ENCODE results near the gene RTEL1. TPM values are rescaled to one million over a fixed set of nuclear protein-coding genes. Genes with fewer than 3 reads are reported as not detected.

Gene RTEL1, protein sequence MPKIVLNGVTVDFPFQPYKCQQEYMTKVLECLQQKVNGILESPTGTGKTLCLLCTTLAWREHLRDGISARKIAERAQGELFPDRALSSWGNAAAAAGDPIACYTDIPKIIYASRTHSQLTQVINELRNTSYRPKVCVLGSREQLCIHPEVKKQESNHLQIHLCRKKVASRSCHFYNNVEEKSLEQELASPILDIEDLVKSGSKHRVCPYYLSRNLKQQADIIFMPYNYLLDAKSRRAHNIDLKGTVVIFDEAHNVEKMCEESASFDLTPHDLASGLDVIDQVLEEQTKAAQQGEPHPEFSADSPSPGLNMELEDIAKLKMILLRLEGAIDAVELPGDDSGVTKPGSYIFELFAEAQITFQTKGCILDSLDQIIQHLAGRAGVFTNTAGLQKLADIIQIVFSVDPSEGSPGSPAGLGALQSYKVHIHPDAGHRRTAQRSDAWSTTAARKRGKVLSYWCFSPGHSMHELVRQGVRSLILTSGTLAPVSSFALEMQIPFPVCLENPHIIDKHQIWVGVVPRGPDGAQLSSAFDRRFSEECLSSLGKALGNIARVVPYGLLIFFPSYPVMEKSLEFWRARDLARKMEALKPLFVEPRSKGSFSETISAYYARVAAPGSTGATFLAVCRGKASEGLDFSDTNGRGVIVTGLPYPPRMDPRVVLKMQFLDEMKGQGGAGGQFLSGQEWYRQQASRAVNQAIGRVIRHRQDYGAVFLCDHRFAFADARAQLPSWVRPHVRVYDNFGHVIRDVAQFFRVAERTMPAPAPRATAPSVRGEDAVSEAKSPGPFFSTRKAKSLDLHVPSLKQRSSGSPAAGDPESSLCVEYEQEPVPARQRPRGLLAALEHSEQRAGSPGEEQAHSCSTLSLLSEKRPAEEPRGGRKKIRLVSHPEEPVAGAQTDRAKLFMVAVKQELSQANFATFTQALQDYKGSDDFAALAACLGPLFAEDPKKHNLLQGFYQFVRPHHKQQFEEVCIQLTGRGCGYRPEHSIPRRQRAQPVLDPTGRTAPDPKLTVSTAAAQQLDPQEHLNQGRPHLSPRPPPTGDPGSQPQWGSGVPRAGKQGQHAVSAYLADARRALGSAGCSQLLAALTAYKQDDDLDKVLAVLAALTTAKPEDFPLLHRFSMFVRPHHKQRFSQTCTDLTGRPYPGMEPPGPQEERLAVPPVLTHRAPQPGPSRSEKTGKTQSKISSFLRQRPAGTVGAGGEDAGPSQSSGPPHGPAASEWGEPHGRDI (N-terminal part only)
- total RNA-seq (2021; ENCODE audit: unreplicated experiment) (26.1 TPM), Bru-seq, nascent RNA (percentile 54 among the genes with signal in this experiment), BruChase-seq, experiment 1, labeled RNA remaining after a 2-hour chase (percentile 65 among the genes with signal in this experiment), BruChase-seq, experiment 2, labeled RNA remaining after a 6-hour chase (percentile 68 among the genes with signal in this experiment)
- 13.1 TPM for polyA plus RNA-seq (2012; ENCODE audit: insufficient read length)
- long read RNA-seq, full-length matches to known transcripts: 2 of 16 reads
- long read RNA-seq, partial matches to known transcripts: 9 of 16 reads
- long read RNA-seq, other reads (novel, unspliced or antisense): 5 of 16 reads

- Histone ChIP-seq H3K4me1 (ENCODE audit: control insufficient read depth, insufficient read depth, low read length) (peaks cover 9% of the 10 kb centered on the region), H3K27ac (ENCODE audit: low read length) (peak within 1 kb of the TSS; percentile 90), H3K4me3 (ENCODE audit: low read depth in 2 of 2, low read length in 2 of 2) (peak within 1 kb of the TSS; percentile 92 to 95), H3K9me3 (ENCODE audit: control insufficient read depth, insufficient read depth, low read depth, low read length) (no peaks in the 10 kb centered on the region), H3K36me3 (ENCODE audit: control insufficient read depth, insufficient read depth, low read length) (peaks cover 3% of the 10 kb centered on the region; the same call in 1 of the 2 replicates), H3K27me3 (ENCODE audit: control insufficient read depth, insufficient read depth, low read length) (no peaks in the 10 kb centered on the region)
- BruUV-seq (replicated peaks): no TSS peak
- POLR2A ChIA-PET: interaction anchor here (0.6 kb wide), 1 partner anchor 17 kb away, joined by 3 read pairs; no protein-coding TSS in a partner anchor
- peak; percentile 71 for DNase-seq (ENCODE audit: low read depth, low spot score)
- TF ChIP-seq SIN3A (IDR thresholded peaks at IDR 0.05; ENCODE audit: borderline replicate concordance, insufficient read depth, low read depth, low read length): peak; percentile 80; the same call in 1 of the 2 replicates
- TF ChIP-seq CTCF (IDR thresholded peaks at IDR 0.05): no peak
- TF ChIP-seq, protein P1, sequence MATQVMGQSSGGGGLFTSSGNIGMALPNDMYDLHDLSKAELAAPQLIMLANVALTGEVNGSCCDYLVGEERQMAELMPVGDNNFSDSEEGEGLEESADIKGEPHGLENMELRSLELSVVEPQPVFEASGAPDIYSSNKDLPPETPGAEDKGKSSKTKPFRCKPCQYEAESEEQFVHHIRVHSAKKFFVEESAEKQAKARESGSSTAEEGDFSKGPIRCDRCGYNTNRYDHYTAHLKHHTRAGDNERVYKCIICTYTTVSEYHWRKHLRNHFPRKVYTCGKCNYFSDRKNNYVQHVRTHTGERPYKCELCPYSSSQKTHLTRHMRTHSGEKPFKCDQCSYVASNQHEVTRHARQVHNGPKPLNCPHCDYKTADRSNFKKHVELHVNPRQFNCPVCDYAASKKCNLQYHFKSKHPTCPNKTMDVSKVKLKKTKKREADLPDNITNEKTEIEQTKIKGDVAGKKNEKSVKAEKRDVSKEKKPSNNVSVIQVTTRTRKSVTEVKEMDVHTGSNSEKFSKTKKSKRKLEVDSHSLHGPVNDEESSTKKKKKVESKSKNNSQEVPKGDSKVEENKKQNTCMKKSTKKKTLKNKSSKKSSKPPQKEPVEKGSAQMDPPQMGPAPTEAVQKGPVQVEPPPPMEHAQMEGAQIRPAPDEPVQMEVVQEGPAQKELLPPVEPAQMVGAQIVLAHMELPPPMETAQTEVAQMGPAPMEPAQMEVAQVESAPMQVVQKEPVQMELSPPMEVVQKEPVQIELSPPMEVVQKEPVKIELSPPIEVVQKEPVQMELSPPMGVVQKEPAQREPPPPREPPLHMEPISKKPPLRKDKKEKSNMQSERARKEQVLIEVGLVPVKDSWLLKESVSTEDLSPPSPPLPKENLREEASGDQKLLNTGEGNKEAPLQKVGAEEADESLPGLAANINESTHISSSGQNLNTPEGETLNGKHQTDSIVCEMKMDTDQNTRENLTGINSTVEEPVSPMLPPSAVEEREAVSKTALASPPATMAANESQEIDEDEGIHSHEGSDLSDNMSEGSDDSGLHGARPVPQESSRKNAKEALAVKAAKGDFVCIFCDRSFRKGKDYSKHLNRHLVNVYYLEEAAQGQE (IDR thresholded peaks at IDR 0.05; ENCODE audit: insufficient read depth in 1 of 2, low read depth in 2 of 2, low read length in 1 of 2): no peak; a peak in 1 of 4 replicates
- TF ChIP-seq TCF7L2 (IDR thresholded peaks at IDR 0.05; ENCODE audit: low read depth, low read length): peak; percentile 48; the same call in 1 of the 2 replicates
- TF ChIP-seq POLR2AphosphoS5 (IDR thresholded peaks at IDR 0.05; ENCODE audit: low read depth, low read length): peak; percentile 83
- in situ Hi-C loops (cut with HindIII; ENCODE audit: low pct_unique_long_range_greater_than_20kb, low sequenced_read_pairs): no loop called here
- CTCF ChIA-PET: interaction anchor here (0.9 kb wide), 1 partner anchor 17 kb away, joined by 6 read pairs; no protein-coding TSS in a partner anchor
- peak; percentile 95 for ATAC-seq
- intact Hi-C loops (cut with micrococcal nuclease; ENCODE audit: unreplicated experiment): no loop called here
Measured at GRCh38 chr20:63657937-63658748, at the start of gene RTEL1. RTEL1 (plus strand) TSS chr20:63658312; CDS start chr20:63659403, 1,091 bp downstream.

Measured in Panc1 (cell line).